ENCODE data around the gene NKTR. TPM values are rescaled to one million over a fixed set of nuclear protein-coding genes. Genes with fewer than 3 reads are reported as not detected.

The NKTR gene
- total RNA-seq, 4 donors from 2014 or later: 130 to 244 (median 148) TPM

DNA sequence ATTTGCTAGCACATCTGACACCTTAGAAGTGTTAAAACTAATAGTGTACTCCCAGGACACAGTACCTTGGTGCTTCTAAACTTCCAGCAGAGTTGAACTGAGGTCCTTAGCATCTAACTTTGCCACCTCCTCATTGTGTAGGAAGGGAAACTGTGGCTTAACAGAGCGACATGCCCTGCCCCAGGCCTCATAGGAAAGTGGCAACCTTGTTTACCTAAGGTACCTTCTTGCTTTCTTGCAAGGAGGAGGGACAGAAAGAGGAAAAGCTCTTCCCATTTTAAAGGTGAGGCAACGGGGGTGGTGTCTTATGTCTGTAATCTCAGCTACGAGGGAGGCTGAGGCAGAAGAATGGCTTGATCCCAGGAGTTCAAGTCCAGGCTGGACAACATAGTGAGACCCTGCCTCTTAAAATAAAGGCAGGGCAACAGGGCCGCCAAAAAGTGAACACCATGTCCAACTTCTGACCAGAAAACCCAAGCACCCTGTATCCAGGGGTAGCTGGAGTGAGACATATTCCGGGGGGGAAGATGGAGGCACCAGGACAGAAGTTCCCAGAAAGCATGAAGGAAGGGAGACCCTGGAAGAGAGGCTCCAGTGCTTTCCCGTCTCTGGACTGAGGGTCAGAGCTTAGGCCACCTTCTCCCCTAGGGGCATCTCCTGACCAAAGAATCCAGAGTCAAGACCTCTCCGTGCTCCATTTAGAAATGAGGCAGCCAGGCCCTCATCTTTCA is 84.3 kb downstream of the NKTR start:
- TF ChIP-seq, protein P1, sequence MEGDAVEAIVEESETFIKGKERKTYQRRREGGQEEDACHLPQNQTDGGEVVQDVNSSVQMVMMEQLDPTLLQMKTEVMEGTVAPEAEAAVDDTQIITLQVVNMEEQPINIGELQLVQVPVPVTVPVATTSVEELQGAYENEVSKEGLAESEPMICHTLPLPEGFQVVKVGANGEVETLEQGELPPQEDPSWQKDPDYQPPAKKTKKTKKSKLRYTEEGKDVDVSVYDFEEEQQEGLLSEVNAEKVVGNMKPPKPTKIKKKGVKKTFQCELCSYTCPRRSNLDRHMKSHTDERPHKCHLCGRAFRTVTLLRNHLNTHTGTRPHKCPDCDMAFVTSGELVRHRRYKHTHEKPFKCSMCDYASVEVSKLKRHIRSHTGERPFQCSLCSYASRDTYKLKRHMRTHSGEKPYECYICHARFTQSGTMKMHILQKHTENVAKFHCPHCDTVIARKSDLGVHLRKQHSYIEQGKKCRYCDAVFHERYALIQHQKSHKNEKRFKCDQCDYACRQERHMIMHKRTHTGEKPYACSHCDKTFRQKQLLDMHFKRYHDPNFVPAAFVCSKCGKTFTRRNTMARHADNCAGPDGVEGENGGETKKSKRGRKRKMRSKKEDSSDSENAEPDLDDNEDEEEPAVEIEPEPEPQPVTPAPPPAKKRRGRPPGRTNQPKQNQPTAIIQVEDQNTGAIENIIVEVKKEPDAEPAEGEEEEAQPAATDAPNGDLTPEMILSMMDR (IDR thresholded peaks at IDR 0.05; ENCODE audit: low read depth): no peak

DNA sequence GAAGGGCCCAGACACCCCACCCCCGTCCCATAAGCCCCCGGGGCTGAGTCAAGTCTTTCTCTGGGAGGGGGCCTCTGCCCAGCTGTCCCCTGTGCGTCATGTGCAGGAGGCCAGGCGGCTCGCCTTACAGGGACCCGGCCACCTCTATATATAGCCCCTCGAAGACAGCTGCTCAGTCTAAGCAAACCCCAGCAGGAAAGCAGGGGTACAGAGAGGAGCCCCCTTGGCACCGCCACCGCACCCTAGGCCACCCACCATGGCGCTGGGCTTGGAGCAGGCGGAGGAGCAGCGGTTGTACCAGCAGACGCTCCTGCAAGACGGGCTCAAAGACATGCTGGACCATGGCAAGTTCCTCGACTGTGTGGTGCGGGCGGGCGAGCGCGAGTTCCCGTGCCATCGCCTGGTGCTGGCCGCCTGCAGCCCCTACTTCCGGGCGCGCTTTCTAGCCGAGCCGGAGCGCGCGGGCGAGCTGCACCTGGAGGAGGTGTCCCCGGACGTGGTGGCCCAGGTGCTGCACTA is 84.9 kb downstream of the NKTR start, which contains the start of gene KLHL40:
Gene KLHL40, plus strand, starts transcription at position 175 of the 519 bp plus-strand sequence. Its CDS starts 82 bp downstream, at position 257.
- TF ChIP-seq, protein P1 (IDR thresholded peaks at IDR 0.05; ENCODE audit: low read depth): no peak

DNA sequence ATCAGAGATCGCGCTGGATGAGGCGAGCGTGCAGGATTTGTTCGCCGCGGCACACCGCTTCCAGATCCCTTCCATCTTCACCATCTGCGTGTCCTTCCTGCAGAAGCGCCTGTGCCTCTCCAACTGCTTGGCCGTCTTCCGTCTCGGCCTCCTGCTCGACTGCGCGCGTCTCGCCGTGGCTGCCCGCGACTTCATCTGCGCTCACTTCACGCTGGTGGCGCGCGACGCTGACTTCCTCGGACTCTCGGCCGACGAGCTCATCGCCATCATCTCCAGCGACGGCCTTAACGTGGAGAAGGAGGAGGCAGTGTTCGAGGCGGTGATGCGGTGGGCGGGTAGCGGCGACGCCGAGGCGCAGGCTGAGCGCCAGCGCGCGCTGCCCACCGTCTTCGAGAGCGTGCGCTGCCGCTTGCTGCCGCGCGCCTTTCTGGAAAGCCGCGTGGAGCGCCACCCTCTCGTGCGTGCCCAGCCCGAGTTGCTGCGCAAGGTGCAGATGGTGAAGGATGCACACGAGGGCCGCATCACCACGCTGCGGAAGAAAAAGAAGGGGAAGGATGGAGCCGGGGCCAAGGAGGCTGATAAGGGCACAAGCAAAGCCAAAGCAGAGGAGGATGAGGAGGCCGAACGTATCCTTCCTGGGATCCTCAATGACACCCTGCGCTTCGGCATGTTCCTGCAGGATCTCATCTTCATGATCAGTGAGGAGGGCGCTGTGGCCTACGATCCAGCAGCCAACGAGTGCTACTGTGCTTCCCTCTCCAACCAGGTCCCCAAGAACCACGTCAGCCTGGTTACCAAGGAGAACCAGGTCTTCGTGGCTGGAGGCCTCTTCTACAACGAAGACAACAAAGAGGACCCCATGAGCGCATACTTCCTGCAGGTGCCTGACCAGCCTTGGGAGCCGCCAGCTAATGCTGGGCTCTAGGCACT is 85.7 kb downstream of the NKTR start:
- TF ChIP-seq, protein P1 (IDR thresholded peaks at IDR 0.05; ENCODE audit: low read depth): no peak

DNA sequence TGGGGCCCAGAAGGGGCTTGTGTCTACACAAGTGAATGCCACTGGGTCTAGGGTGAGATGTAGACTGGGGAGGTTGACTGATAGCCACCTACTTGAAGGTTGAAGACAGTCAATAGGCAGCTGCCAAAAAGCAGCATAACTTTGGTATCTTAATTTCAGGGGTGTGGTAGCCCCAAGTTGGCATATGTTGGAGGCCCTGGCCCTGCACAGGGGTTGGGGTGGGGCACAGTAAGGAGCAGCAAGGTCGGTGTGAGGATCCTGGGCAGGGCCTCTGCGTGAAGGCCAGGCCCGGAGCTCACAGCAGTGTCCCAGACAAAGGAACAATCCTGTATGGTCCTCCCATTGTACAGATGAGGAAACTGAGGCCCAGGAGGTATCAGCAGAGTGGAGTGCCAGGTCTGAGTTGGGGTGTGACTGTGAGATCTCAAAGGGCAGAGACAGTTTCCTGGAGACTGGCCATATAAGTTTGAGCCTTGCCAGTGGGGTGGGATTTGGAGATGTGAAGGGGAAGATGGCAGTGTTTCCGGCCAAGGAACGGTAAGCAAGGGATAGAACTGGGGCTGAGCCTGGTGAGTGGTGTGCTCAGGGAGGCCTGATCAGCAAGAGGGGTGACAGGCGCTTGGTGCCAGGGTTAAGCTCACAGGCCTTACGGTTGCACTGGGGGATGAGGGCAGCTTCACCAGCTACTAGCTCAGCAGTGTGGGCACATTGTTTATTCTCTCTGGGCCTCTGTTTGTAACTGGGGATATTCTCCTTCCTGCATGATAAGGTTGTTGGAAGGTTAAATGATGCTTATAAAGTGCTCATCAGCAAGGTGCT is 86.6 kb downstream of the NKTR start:
- TF ChIP-seq, protein P1 (IDR thresholded peaks at IDR 0.05; ENCODE audit: low read depth): no peak

DNA sequence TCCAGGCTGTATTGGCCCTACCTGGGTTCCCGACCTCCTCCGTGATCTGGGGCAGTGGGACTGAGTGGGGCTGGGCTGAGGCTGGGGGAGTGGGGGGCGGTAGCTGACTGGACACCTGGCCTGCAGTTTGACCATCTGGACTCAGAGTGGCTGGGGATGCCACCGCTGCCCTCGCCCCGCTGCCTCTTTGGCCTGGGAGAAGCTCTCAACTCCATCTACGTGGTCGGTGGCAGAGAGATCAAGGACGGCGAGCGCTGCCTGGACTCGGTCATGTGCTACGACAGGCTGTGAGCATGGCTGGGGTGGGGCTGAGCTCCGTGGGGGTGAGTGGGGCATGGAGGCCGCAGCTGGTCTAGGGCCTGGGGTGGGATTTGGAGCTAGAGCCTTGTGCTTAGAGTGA is 87.5 kb downstream of the NKTR start:
- TF ChIP-seq, protein P1 (IDR thresholded peaks at IDR 0.05; ENCODE audit: low read depth): no peak

DNA sequence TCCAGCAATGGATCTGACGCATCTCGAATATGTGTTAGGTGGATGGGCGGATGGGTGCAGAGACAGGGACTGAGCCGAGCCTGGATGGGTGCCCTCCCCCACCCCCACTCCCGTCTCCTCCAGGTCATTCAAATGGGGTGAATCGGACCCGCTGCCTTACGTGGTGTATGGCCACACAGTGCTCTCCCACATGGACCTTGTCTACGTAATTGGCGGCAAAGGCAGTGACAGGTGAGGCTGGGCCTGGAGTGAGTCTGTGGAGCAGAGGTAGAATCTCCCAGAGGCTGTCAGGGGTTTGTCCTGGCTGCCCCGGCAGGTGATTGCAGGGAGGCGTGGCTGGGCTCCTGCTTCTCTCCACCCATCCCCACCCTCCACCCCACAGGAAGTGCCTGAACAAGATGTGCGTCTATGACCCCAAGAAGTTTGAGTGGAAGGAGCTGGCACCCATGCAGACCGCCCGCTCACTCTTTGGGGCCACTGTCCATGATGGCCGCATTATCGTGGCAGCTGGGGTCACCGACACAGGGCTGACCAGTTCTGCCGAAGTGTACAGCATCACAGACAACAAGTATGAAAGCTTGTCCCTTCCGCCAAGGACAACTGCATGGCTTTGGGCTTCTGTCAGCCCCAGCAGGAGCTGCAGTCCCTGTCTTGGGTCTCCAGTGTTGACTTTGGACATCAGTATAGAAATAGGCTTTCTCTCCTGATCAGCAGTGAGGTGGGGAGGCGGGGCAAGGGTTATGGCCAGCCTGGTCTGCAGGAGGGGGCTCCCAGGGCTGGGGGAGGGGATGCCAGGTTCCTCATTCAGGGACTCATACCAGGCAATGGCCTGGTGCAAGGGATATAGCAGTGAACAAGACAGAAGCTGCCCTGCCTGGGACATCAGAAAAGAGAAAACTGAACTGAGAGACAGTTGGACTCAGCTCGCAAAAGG is 88.3 kb downstream of the NKTR start:
- TF ChIP-seq, protein P1 (IDR thresholded peaks at IDR 0.05; ENCODE audit: low read depth): no peak

All from subcutaneous adipose tissue (tissue), 4 donors.